Kidney capillary endothelial cell (primary cell): ENCODE measurements around the gene ACVRL1.

Experiments used
- DNase-seq: peaks from one replicate; pipeline ENCODE4 v3.0.0-alpha.2; 2018; ENCODE audit warnings: low spot score

The ACVRL1 gene

DNA sequence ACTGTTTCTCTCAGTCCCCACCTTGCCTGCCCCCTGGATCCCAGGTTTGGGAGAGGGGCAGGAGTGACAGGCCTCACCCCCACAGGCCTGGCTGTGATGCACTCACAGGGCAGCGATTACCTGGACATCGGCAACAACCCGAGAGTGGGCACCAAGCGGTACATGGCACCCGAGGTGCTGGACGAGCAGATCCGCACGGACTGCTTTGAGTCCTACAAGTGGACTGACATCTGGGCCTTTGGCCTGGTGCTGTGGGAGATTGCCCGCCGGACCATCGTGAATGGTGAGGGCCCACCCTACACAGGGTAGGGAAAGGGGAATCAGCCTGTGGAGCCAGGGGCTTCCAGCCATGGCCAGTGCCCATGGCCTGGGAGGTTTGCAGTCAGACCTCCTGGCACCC, 8.6 kb downstream of the ACVRL1 start:
- DNase-seq = no peak

DNA sequence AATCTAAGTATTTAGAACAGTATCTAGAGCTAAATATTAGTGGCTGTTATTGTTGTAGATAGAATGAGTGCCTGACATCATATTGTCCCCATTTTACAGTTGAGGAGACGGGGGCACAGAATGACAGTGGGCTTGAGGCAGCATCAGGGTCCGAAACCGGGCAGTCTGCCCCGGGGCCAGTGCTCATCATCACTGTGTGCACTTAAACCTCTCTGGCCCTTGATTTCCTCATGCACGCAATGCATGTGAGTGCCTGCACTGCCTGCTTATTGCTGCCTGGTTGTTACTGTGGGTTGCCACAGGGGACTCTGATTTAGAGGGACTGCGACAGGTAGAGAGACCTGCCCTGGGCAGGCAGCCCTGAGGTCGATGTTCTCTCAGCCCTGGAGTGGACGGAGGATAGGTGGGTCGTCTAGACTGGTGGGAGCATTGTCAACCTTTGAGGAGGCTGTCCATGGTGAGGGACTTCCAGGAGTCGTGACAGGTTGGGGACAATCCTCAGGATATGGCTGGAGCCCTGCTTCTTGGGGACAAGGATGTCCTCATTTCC, 9.8 kb downstream of the ACVRL1 start:
- no peak for DNase-seq

DNA sequence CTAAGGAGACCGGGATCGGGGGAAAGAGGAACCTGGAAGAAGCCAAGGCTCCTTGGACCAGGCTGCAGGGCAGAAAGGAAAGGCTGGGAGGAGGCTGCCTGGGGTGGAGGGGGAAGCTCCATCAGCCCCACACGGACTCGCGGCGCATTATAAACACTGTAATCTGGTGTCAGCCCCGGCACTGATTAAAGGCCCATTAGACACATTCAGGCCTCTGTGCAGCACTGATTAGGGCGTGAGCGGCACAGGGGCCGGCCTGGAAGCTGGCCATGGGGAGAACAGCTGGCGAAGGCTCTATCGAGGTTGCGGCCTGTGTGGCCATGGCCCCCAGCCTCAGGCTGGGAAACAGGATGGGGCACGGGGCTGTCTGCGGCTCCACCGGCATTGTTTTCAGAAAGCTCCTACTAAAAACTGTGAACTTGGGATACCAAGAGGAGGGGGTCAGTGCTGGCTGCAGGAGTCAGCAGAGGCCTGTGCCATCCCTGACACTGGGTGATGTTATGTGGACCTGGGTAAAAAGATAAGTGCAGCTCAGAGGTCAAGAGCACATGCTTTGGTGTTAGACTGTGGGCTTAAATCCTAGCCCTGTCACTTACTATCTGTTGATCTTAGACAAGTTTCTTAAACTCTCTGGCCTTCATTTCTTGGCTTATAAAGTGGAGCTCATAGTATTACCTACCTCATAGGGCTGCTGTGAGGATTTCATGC, 10.6 kb downstream of the ACVRL1 start:
- no peak for DNase-seq

DNA sequence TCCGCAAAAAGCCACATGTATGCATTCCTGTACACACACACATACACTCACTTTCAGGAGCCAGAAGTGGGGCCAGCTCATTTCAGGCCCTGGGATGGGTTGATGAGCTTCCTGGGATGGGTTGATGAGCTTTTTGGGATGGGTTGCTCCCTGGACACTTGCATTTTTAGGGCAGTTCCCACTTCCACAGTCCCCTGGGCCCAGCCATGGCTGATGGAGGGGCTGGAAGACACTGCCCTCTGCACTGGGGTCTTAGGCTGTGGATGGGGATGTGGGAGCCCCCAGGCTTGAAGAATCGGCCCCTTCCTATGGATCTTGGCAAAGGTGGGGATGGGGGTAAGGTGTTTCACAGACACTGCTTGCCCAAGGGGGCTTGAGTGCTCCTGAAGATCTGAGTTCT, 12.7 kb downstream of the ACVRL1 start:
- DNase-seq = no peak

DNA sequence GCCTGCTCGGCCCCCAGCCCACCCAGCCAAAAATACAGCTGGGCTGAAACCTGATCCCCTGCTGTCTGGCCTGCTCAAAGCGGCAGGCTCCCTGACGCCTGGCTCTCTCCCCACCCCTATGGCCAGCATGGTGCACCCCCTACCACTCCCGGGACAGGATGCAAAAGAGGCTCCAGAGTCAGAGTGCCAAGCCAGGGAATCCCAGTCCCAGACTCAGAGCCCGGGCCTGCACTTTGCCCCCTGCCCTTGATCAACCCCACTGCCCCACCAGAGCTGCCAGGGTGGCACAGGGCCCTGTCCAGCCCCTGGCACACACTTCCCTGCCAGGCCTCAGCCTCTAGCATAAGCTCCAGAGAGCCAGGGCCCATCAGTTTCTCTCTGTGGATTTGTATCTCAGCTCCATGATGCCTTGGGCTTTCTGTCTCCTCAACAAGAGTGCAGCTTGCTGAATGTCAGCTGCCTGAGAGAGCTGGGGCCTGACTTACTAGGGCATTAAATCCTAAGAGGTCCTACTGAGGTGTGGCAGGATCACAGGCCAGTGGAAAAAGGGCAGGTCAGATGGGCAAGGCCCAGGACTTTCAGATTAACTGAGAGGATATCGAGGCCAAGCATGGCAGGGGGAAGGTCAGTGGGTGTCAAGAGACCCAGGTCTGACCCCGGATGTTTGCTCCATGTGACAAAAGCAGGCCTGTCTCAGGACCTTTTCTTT, 13.9 kb downstream of the ACVRL1 start:
- DNase-seq = no peak

DNA sequence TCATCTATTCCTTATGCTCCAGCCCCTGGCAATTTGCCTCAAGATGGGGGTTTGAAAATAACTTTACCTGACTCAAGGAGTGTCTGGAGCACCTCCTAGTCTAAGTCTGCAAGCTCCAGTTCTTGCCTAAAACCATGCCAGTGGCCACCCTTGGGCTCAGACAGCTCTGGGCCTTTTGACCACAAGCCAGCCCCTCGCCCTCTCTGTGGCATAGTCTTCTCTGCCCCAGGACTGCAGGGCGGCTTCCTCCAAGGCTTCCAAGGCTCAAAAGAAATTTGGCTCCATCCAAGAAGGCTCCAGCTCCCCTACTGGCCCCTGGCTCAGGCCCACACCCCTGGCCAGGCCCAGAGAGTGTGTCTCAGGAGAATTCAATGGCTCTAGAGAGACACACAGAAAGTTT, 14.8 kb downstream of the ACVRL1 start:
- DNase-seq = no peak

- DNase-seq = no peak
These were observed 15.6 kb downstream of the ACVRL1 start for GRCh38 chr12:51922762-51923505.

- DNase-seq = no peak
These were observed 16.4 kb downstream of the ACVRL1 start for GRCh38 chr12:51923506-51924365.

DNA sequence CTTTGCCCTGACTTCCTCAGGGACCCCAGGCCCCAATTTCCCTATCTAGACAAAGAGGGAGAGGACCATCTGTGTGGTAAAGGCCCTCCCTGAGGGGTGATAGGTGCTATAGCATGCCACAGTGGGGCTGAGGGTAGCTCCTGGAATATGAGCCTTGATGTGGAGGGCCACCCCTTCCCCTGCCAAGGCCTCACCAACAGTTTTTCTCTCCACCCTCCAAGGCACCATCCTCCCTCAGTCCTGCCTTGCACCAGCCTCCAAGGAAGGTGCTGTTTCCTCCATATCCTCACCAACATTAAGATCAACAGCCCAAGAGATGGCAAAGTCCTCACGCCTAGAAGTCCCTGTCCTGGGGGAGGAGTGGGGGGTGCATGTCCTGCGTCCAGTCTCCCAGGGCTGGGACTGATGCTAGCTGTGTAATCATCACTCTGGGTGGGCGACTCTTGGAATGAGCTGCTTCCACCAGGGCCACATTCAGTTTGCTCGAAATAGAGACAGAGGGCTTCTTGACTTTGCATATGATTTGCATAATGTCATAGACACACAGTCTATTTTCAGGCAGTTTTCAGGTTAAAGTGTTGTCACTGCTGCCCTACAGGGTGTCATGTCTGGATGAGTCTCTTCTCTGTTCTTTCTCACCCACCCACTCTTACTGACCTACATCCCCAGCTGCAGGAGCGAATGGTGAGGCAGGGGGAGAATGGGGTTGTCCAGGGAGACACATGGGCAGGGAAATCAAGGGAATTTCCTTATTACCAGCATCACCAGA, 17.4 kb downstream of the ACVRL1 start:
- DNase-seq = no peak

DNA sequence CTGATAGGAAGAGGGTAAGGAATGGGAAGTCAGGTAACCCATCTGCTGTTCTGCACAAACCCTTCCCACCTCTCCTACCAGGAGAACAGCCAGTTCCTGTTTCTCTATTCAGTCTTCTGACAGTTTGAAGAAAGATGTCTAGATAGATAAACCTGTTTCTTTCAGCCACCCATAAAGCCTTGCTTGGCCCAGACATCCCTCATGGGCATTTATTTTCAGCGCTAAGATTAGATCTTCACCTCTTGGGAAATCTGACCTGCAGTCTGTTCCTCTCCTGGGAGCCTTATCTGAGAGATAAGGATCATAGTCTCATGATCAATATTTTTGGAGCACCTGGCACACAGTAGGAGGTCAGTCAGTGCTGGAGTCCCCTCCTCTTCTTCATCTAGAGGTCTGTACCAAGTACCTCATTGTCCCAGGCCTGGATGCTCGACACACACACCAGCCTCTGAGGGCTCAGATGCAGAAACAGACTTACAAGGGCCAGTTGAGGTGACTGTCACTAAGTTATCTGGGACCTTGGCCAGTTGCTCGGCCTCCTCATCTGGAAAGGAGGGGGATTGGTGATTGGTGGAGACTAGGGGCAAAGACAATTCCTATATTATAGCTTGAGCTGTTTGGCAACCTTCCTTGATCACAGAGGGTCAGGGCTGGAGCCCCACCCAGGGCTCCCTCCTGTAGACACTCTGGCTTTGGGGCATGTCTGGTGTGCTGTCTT, 18.2 kb downstream of the ACVRL1 start:
- no peak for DNase-seq

DNA sequence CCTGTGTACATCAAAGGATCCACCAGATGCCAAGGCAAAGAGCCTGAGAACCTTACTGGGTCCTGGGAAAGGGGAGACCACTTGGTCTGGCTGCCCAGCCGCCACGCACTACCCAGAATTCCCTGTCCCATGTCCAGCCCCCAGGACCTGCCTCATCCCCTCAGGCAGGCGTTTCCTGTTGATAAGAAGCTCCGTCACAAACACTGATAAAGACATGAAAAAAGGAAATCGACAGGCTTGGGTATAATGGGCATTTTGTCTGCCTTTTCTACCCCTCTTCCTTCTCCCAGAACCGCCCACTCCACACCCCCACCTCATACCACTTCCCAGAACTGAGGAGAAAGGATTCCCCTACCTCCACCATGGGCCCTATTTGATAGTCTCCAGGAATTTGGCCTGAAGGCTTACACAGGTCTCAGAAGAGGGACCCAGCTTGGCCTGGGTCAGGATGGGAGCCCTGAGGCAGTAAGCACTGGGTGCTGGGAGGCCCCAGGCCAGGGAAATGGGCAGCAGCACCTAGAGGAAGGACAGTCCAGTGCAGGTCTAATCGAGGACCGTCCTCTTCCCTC, 18.8 kb downstream of the ACVRL1 start:
- no peak for DNase-seq

GRCh38 chr12:51926718-51927117, 19.4 kb downstream of the ACVRL1 start:
- no peak for DNase-seq

GRCh38 chr12:51932218-51933076, 25.1 kb downstream of the ACVRL1 start:
- DNase-seq = no peak

DNA sequence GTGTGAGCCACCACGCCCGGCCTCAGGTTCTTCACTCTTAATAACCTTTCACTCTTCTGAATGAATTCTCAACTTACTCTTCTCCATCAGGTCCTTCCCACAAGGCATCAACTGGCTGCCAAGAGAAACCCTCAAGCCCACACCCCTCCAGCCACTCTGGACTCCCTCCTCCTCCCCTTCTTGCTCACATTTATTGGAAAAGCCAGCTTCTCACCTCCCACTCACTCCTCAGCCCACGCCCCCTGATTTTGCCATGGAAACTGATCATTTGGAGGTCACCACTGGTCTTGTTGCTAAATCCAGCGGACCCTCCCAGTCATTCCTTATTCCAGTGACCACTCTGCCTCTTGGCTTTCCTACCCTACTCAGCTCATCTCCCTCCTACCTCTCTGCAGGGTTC, 26.8 kb downstream of the ACVRL1 start:
- DNase-seq = no peak

- DNase-seq = no peak
These were observed 30.6 kb downstream of the ACVRL1 start for GRCh38 chr12:51937926-51938325.

DNA sequence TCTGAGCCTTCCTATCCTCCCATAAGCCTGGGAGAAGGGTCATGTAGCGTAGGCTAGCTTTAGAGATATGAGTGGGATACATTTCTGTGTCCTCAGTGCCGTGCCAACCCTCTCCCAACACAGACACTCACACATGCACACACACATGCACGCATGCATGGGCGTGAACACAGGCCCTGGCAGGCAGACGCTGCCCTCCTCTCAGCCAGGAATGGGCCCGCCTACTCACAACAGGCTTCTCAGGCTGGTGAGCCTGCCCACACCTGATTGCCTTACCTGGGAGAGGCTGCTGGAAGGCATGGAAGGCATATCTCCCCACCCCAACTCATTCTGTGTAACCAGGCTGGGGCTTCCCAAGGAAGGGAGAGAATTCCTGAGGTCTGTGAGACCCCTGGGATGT, 31.4 kb downstream of the ACVRL1 start:
- no peak for DNase-seq

DNA sequence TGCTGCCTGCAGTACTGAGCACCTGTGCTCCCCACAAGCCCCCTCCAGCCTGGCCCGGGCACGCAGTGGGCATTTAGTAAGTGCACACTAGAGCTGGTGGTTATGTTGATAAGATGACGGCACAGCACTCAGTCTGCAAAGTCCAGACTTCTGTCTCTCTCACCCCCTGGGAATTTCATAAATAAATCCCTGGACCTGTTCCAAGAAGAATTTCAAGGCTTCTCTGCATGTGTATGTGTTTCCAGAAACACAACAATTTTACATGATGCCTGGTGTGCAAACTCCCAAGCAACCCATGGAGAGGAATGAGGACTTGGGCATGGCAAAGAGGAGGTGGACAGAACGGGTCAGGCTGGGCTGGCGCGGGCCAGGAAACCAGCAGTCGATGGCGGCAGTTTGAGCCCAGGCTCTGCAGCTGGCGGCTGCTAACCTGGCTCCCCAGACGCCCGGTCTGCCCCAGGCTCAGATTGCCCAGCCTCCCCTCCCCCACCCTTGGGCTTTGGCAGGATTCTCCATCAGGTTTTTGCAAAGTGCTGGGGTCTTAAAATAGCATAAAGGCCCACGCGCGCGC, 33.8 kb downstream of the ACVRL1 start:
- DNase-seq = no peak

DNA sequence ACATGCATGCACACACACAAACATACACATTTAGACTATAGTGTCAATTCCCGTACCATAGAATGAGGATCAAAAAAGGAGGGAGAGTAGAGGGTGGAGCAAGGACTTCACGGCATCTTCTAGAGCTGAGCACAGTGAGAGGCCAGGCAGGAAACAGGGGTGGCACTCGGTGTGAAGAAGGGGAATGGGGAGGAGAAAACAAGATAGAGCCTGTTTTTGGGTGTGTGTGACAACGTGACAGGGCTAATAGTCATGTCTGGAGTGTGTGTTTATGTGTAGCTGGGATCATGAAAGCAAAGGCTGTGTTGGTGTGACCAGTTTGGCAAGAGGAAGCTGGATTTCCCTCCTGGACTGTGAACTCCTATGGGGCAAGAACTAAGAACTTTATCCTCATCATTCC, 34.3 kb downstream of the ACVRL1 start:
- no peak for DNase-seq

GRCh38 chr12:51942056-51942455, 34.8 kb downstream of the ACVRL1 start:
- DNase-seq = no peak
